GM21515 (cell line): Measurements from ENCODE around the gene TMX1.

Experiments used
- ATAC-seq: cut with Tn5 transposase; IDR thresholded peaks from one replicate; pipeline ENCODE4 v1.9.1; 2021; ENCODE audit not compliant: unreplicated experiment

TMX1 gene

GRCh38 chr14:51242545-51243490 is 2.8 kb downstream of the TMX1 start:
- ATAC-seq: no peak

GRCh38 chr14:51244591-51244990 is 4.5 kb downstream of the TMX1 start:
- ATAC-seq: no peak

DNA sequence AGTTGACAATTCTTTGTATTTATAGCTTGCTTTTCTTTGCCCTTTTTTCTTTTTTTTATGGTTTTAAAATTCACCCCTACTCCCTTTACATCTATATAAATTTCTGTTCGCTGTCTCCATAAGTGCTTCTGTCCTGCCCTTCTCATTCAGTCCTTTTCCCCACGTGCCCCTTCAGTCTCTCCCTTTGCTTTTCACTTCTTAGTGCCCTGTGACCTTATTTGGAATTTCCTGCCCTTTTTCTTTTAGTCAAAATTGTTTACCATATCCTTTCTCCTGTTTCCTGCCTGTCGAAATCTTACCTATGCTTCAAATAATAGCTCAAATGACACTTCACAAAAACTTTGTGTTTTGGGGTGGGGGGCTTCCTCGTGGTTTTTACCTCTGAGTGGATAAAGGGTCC is 6.0 kb downstream of the TMX1 start:
- no peak for ATAC-seq

- ATAC-seq: peak; percentile 76
These were observed 8.3 kb downstream of the TMX1 start for GRCh38 chr14:51248016-51248987.

- ATAC-seq: no peak
These were observed 11.4 kb downstream of the TMX1 start for GRCh38 chr14:51251486-51251885.

DNA sequence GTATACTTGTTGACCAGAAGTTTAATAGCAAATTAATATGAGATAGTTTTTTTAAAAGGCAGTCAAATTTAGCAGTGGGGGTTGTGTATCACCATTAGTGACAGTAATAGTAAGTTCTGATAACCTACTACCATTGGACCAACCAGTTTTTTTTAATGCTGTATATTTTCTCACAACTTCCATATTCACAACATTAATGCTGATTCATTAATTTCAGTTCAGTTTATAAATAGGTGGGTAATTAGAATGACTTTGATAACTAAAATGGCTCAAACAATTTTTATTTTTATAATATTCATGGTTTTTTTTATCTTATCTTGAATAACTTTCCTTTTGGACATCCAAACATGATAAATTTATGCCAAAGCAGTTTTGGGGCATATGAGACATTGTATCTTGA is 13.8 kb downstream of the TMX1 start:
- no peak for ATAC-seq

GRCh38 chr14:51258280-51258679 is 18.2 kb downstream of the TMX1 start:
- ATAC-seq: no peak

DNA sequence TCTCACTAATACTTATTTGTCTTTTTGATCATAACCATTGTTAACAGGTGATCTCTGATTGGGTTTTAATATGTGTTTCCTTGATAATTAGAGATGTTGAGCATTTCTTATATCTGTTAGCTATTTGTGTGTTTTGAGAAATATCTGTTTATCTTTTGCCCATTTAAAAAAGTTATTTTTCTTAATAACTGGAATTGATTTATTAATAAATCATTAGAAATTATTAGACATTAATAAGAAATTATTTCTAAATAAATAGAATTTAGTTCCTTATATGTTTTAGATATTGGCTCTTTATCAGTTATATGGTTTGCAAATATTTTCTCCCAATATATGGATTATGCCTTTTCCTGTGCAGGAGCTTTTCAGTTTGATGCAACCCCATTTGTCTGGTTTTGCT is 18.7 kb downstream of the TMX1 start:
- no peak for ATAC-seq

- no peak for ATAC-seq
These were observed 20.2 kb downstream of the TMX1 start for GRCh38 chr14:51260225-51260624.

GRCh38 chr14:51261151-51261550 is 21.1 kb downstream of the TMX1 start:
- ATAC-seq: no peak

DNA sequence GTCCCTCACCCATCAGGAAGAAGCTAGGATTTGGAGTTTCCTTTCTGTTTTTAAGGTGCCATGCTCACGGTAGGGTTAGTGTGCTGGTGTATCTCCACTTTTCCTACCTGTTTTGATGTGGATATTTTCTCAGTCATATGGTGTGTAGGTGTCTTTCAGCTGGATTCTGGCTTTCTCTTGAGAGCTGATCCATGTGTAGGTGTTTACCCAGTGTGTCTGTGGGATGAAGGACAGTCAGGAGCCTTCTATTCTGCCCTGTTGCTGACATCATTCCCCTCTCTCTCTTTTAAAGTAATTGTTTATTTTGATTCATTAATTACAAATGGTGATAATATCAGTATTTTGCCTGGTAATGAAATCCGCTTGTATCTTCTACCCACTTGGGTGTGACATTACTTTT is 22.8 kb downstream of the TMX1 start:
- ATAC-seq: no peak

DNA sequence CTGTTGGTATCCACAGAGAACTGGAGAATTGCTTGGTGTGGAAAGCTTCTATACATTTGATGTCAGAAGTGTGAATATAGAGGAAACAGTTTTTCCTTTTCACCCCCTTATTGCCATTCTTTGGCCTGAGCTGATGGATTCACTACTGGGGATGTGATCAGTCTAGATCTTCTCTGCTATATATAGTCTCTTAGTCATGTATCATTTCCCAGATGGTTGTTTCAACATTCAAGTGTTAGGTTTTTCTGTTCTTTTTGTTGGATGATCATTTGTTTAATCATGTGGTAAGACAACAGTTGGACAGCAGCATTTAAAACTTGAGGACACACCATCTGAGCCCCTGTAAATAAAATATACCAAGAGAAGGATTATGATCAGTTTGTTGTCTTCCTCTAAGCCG is 29.6 kb downstream of the TMX1 start:
- no peak for ATAC-seq

DNA sequence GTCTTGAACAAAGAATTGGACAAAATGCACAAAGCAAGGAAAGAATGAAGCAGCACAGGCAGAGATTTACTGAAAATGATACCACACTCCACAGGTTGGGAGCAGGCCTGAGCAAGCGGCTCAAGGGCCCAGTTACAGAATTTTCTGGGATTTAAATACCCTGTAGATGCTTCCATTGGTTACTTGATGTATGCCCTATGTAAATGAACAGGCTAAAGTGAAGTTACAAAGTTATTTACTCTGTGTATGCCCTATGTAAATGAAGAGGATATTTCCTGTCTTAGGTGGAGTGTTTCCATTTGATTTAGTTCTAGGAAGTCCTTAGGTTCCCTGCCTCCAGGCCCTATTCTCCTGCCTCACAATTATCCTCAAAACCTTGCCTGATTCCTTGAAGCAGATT is 36.6 kb downstream of the TMX1 start:
- ATAC-seq: no peak

DNA sequence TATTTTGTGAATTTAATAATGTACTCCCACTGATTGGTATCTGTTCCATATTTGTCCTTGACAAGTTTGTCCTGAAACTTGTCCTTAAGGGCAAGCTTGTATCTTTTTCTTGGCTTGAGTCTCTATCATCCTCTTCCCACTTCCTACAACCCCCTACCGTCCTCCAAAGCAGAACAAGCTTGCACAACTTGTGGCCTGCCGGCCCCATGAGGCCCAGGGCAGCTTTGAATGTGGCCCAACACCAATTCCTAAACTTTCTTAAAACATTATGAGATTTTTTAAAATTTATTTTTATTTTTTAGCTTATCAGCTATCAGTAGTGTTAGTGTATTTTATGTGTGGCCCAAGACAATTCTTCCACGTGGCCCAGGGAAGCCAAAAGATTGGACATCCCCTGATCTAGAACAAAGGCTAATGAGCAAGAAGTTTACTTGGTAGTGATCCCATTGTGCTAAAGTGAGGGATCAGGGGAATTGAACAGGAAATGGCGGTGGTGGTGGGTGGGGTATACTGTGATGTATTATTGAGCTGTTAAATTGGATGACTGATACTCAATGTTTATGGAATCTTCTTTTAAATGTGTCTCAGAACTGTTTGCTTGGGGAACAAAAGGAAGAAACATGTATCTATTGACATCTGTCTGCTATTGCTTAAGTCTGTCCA is 37.8 kb downstream of the TMX1 start:
- no peak for ATAC-seq

- no peak for ATAC-seq
These were observed 42.5 kb downstream of the TMX1 start for GRCh38 chr14:51282517-51282916.

DNA sequence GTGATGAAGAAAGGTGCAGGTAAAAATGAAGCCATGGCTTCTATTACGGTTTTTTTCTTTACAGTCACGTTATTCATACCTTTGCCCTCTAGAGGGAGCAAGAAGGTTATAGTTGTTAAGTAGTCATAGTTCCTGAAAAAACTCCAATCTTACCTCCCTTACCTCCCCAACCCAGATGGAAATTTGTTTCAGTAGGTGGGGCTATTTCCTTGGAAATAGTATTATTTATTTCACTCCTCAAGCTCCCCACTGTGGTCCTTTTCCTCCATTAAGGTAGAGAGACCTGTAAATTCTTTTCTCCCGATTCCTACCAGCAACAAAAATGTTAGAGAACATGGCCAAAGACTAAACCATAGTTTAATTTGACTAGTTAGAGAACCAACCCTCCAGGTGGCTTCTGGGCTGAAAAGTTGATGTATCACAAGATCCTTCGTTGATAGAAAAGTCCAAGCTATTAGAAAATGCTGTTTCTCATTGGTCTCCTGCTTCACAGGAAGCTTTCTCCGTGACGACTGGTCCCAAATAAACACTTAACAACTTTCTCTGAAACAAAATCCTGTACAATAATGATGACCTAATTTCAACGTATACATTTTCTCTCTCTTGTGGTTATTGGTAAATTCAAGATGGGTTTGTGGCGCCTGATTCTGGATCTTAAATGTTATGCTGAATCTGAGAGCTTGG is 43.5 kb downstream of the TMX1 start:
- no peak for ATAC-seq

DNA sequence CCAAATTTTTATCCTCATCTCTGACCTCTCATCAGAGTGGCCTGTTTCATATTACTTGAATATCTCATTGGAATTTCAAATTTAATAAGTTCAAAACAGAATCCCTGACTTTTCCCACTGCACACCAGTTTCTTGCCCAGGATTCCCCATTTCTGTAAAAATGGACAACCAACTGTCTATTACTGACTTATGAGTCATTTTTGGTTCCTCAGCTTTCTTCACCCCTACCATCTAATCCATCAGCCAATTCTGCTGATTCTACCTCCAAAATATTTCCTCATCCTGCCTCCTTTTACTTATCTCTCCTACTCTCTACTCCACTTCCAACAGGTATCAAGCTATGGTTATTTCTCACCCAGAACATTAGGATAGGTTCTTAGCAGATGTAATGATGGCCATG is 44.2 kb downstream of the TMX1 start:
- no peak for ATAC-seq

- ATAC-seq: no peak
These were observed 45.1 kb downstream of the TMX1 start for GRCh38 chr14:51285120-51285519.

GRCh38 chr14:51289169-51289568 is 49.1 kb downstream of the TMX1 start:
- no peak for ATAC-seq

DNA sequence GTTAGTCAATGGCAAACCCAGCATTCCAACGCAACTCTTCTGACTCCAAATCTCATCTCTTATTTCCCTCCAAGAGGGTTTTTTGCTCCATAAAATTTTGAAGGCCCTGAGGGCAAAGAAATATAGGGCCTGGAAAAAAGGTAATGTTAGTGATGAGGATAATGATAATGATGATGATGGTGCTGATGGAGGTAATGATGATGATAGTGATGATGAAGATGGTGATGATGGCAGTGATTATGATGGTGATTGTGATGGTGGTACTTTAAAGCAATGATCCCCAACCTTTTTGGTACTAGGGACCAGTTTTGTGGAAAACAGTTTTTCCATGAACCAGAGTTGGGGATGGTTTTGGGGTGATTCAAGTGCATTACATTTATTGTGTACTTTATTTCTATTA is 50.1 kb downstream of the TMX1 start:
- no peak for ATAC-seq

- ATAC-seq: no peak
These were observed 51.0 kb downstream of the TMX1 start for GRCh38 chr14:51291016-51291415.
